Measurements from ENCODE around the gene KLHL6.
"Not testable (repeated sequence)": the region's sequence is repeated elsewhere in the genome, so short reads cannot be mapped to it uniquely, and the experiment has no call there.

Gene KLHL6

GRCh38 chr3:183519891-183520290 lies 35.6 kb downstream of the KLHL6 start:
- Histone ChIP-seq H3K4me1 (peaks cover 43% of the 10 kb centered on the region), H3K4me2 (no peak overlapping the region), H3K36me3 (peaks cover 74% of the 10 kb centered on the region), H3K9ac (no peak overlapping the region), H3K27ac (no peak overlapping the region), H3K27me3 (no peaks in the 10 kb centered on the region), H3K9me3 (no peaks in the 10 kb centered on the region), H3K4me3 (no peak overlapping the region), H4K20me1 (no peaks in the 10 kb centered on the region)
- no peak for TF ChIP-seq Cebpa-rat (IDR thresholded peaks at IDR 0.05)

- no peaks in the 10 kb centered on the region for H3K27me3 ChIP-seq
- H3K9me3 ChIP-seq = no peaks in the 10 kb centered on the region
- peak overlapping the region; percentile 90; the same call in 1 of the 2 replicates for H3K27ac ChIP-seq
- TF ChIP-seq Cebpa-rat (IDR thresholded peaks at IDR 0.05) = no peak
- peaks cover 71% of the 10 kb centered on the region for H3K36me3 ChIP-seq
- H3K4me2 ChIP-seq = no peak overlapping the region
- no peak overlapping the region for H3K4me3 ChIP-seq
- no peak overlapping the region for H3K9ac ChIP-seq
- peaks cover 55% of the 10 kb centered on the region for H3K4me1 ChIP-seq
- no peaks in the 10 kb centered on the region for H4K20me1 ChIP-seq
Observed at GRCh38 chr3:183518491-183519251, 36.8 kb downstream of the KLHL6 start.

- peaks cover 60% of the 10 kb centered on the region for H3K36me3 ChIP-seq
- no peaks in the 10 kb centered on the region for H4K20me1 ChIP-seq
- peak overlapping the region; percentile 90; the same call in 1 of the 2 replicates for H3K27ac ChIP-seq
- no peaks in the 10 kb centered on the region for H3K27me3 ChIP-seq
- H3K4me2 ChIP-seq = peak overlapping the region; percentile 76; the same call in 1 of the 2 replicates
- H3K4me3 ChIP-seq = no peak overlapping the region
- H3K9me3 ChIP-seq = no peaks in the 10 kb centered on the region
- no peak for TF ChIP-seq Cebpa-rat (IDR thresholded peaks at IDR 0.05)
- no peak overlapping the region for H3K9ac ChIP-seq
- peaks cover 66% of the 10 kb centered on the region for H3K4me1 ChIP-seq
Observed at GRCh38 chr3:183517607-183518006, 37.9 kb downstream of the KLHL6 start.

GRCh38 chr3:183515968-183516851 lies 39.3 kb downstream of the KLHL6 start:
- Histone ChIP-seq H3K9ac (peak overlapping the region; percentile 35; the same call in 1 of the 2 replicates), H3K4me2 (peak overlapping the region; percentile 76), H3K4me1 (peaks cover 80% of the 10 kb centered on the region), H3K27me3 (no peaks in the 10 kb centered on the region), H3K9me3 (no peaks in the 10 kb centered on the region), H3K4me3 (peak overlapping the region; percentile 3; the same call in 1 of the 2 replicates), H3K36me3 (peaks cover 49% of the 10 kb centered on the region), H4K20me1 (no peaks in the 10 kb centered on the region), H3K27ac (peak overlapping the region; percentile 90)
- no peak for TF ChIP-seq Cebpa-rat (IDR thresholded peaks at IDR 0.05)

GRCh38 chr3:183514021-183514420 lies 41.5 kb downstream of the KLHL6 start:
- H3K9ac ChIP-seq = no peak overlapping the region
- no peak overlapping the region for H3K4me3 ChIP-seq
- peaks cover 32% of the 10 kb centered on the region for H3K36me3 ChIP-seq
- H3K9me3 ChIP-seq = no peaks in the 10 kb centered on the region
- peak overlapping the region; percentile 90 for H3K27ac ChIP-seq
- no peaks in the 10 kb centered on the region for H4K20me1 ChIP-seq
- no peak for TF ChIP-seq Cebpa-rat (IDR thresholded peaks at IDR 0.05)
- no peaks in the 10 kb centered on the region for H3K27me3 ChIP-seq
- peak overlapping the region; percentile 76 for H3K4me2 ChIP-seq
- peaks cover 97% of the 10 kb centered on the region for H3K4me1 ChIP-seq

- Histone ChIP-seq H3K4me3 (no peak overlapping the region; the same call in 1 of the 2 replicates), H3K27me3 (no peaks in the 10 kb centered on the region), H4K20me1 (no peaks in the 10 kb centered on the region), H3K9ac (0 out of 2 replicates have a peak overlapping the region, but pooled peaks have one; percentile 7), H3K9me3 (peaks cover 1% of the 10 kb centered on the region; the same call in 1 of the 2 replicates), H3K4me2 (peak overlapping the region; percentile 76), H3K27ac (peak overlapping the region; percentile 90), H3K36me3 (peaks cover 28% of the 10 kb centered on the region), H3K4me1 (peaks cover 89% of the 10 kb centered on the region)
- TF ChIP-seq Cebpa-rat (IDR thresholded peaks at IDR 0.05) = no peak
Observed at GRCh38 chr3:183513046-183513706, 42.3 kb downstream of the KLHL6 start.

GRCh38 chr3:183511286-183512131 lies 44.0 kb downstream of the KLHL6 start:
- not testable (repeated sequence) for H3K27me3 ChIP-seq, H4K20me1 ChIP-seq
- peak overlapping the region; percentile 70 for H3K9ac ChIP-seq
- H3K4me2 ChIP-seq = peak overlapping the region; percentile 76
- H3K27ac ChIP-seq = peak overlapping the region; percentile 90
- H3K36me3 ChIP-seq = peaks cover 32% of the 10 kb centered on the region
- 0 out of 2 replicates have a peak overlapping the region, but pooled peaks have one; percentile 4 for H3K4me3 ChIP-seq
- H3K4me1 ChIP-seq = peaks cover 78% of the 10 kb centered on the region
- H3K9me3 ChIP-seq = peaks cover 18% of the 10 kb centered on the region

GRCh38 chr3:183508821-183509220 lies 46.7 kb downstream of the KLHL6 start:
- no peaks in the 10 kb centered on the region for H4K20me1 ChIP-seq
- H3K27me3 ChIP-seq = no peaks in the 10 kb centered on the region
- no peak overlapping the region for H3K4me3 ChIP-seq
- no peak overlapping the region for H3K27ac ChIP-seq
- H3K9me3 ChIP-seq = peaks cover 30% of the 10 kb centered on the region
- peaks cover 46% of the 10 kb centered on the region for H3K36me3 ChIP-seq
- H3K4me2 ChIP-seq = no peak overlapping the region
- TF ChIP-seq Cebpa-rat (IDR thresholded peaks at IDR 0.05) = no peak
- H3K4me1 ChIP-seq = peaks cover 52% of the 10 kb centered on the region
- no peak overlapping the region for H3K9ac ChIP-seq

GRCh38 chr3:183507551-183507950 lies 48.0 kb downstream of the KLHL6 start:
- no peak for TF ChIP-seq Cebpa-rat (IDR thresholded peaks at IDR 0.05)
- Histone ChIP-seq H3K4me1 (peaks cover 39% of the 10 kb centered on the region), H4K20me1 (no peaks in the 10 kb centered on the region), H3K9me3 (peaks cover 30% of the 10 kb centered on the region), H3K27ac (no peak overlapping the region), H3K36me3 (peaks cover 59% of the 10 kb centered on the region), H3K27me3 (no peaks in the 10 kb centered on the region), H3K4me2 (no peak overlapping the region), H3K9ac (no peak overlapping the region), H3K4me3 (no peak overlapping the region)
